HUES48 (cell line): Measurements from ENCODE around the gene IQCM.

Source experiments
- H3K27ac ChIP-seq: one replicate; pipeline ENCODE4 v1.7.0; 2013; ENCODE audit warnings: low read depth, low read length, inconsistent platforms
- H3K27me3 ChIP-seq: 2 replicates; pipeline ENCODE4 v1.6.1; 2013; ENCODE audit warnings: mild to moderate bottlenecking, low read length; ENCODE audit not compliant: control insufficient read depth, insufficient read depth
- H3K36me3 ChIP-seq: 2 replicates; pipeline ENCODE4 v1.6.1; 2013; ENCODE audit warnings: low read length; ENCODE audit not compliant: control insufficient read depth, insufficient read depth
- H3K4me1 ChIP-seq: 2 replicates; pipeline ENCODE4 v1.6.1; 2013; ENCODE audit warnings: mild to moderate bottlenecking, low read length; ENCODE audit not compliant: control insufficient read depth, insufficient read depth
- H3K4me3 ChIP-seq: 2 replicates; pipeline ENCODE4 v1.5.1; 2013; ENCODE audit warnings: mild to moderate bottlenecking, low read depth, low read length
- H3K9ac ChIP-seq: 2 replicates; pipeline ENCODE4 v1.6.1; 2013; ENCODE audit warnings: mild to moderate bottlenecking, low read depth, low read length, moderate library complexity
- H3K9me3 ChIP-seq: 2 replicates; pipeline ENCODE4 v1.6.1; 2013; ENCODE audit warnings: low read length; ENCODE audit not compliant: control insufficient read depth, insufficient read depth

IQCM gene

GRCh38 chr4:149311076-149311475, 504.6 kb downstream of the IQCM start:
- no peak overlapping the region for H3K27ac ChIP-seq
- no peak overlapping the region for H3K9ac ChIP-seq
- H3K36me3 ChIP-seq = no peaks in the 10 kb centered on the region
- H3K4me3 ChIP-seq = no peak overlapping the region
- no peaks in the 10 kb centered on the region for H3K27me3 ChIP-seq
- H3K4me1 ChIP-seq = no peaks in the 10 kb centered on the region
- H3K9me3 ChIP-seq = peaks cover 11% of the 10 kb centered on the region

- no peaks in the 10 kb centered on the region for H3K27me3 ChIP-seq
- no peaks in the 10 kb centered on the region for H3K9me3 ChIP-seq
- H3K4me1 ChIP-seq = no peaks in the 10 kb centered on the region
- no peak overlapping the region for H3K27ac ChIP-seq
- H3K4me3 ChIP-seq = no peak overlapping the region
- H3K9ac ChIP-seq = no peak overlapping the region
- H3K36me3 ChIP-seq = no peaks in the 10 kb centered on the region
These were observed 509.1 kb downstream of the IQCM start for GRCh38 chr4:149306537-149306936.
